ENCODE measurements around the gene MRTFA.

The MRTFA gene

DNA sequence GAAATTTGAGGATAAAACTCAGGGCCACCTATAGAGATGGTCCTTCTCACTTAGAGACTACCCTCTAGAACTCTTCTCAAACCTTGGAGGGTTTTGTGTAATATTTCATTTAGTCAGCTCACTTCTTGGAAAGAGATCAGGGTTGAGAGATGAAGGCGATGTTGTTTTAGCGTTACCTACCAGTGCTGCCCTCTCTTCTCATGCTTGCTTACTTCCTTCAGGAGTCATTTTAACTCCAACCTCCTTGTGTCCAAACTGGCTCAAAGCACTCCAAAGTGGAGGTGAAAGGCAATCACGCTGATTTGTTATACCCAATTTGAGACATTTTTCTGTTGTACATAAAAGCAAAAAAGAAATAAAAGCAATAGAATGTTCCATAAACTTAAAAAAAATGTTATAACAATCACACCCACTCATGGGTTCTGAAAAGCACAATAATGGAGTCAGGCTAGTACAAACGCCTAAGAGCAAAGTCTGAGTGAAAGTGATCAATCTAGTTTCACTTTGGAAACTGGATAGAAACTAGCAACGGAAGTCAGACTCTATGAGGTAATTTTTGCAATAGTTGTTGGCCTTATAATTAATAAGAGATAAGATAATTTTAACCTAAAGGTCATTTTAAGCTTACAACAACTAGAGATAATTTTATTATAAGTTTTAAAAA is 117.1 kb downstream of the MRTFA start:
- Histone ChIP-seq H3K27me3 (replicated peaks; ENCODE audit: control insufficient read depth, insufficient read depth, low read length) (no peaks in the 10 kb centered on the region), H3K4me3 (replicated peaks; ENCODE audit: low read depth, low read length) (no peak overlapping the region), H3K36me3 (ENCODE audit: control insufficient read depth, insufficient read depth, low read length) (no peaks in the 10 kb centered on the region; the same call in 1 of the 2 replicates)
- TF ChIP-seq, protein P1, sequence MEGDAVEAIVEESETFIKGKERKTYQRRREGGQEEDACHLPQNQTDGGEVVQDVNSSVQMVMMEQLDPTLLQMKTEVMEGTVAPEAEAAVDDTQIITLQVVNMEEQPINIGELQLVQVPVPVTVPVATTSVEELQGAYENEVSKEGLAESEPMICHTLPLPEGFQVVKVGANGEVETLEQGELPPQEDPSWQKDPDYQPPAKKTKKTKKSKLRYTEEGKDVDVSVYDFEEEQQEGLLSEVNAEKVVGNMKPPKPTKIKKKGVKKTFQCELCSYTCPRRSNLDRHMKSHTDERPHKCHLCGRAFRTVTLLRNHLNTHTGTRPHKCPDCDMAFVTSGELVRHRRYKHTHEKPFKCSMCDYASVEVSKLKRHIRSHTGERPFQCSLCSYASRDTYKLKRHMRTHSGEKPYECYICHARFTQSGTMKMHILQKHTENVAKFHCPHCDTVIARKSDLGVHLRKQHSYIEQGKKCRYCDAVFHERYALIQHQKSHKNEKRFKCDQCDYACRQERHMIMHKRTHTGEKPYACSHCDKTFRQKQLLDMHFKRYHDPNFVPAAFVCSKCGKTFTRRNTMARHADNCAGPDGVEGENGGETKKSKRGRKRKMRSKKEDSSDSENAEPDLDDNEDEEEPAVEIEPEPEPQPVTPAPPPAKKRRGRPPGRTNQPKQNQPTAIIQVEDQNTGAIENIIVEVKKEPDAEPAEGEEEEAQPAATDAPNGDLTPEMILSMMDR (IDR thresholded peaks at IDR 0.05; ENCODE audit: insufficient read depth, low read length, poor library complexity, severe bottlenecking): no peak
- DNase-seq (ENCODE audit: extremely low read depth, insufficient read length): peak; percentile 55

DNA sequence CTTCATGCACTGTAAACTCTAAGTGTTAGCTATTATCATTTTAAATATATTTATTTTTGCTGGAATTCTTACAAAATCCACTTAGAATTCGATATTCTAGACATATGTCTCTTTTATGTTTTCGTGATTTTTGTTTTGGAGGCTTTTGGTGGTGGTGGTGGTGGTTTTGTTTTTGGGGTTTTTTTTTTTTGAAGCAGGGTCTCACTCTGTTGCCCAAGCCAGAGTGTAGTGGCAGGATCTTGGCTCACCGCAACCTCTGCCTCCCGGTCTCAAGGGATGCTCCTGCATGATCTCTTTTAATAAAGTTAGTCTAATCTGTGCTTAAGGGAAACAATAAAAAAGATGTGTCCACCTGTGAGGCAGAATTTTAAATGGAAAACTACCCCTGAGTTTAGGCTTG is 117.7 kb downstream of the MRTFA start:
- no peaks in the 10 kb centered on the region; the same call in 1 of the 2 replicates for H3K36me3 ChIP-seq (ENCODE audit: control insufficient read depth, insufficient read depth, low read length)
- no peak for DNase-seq (ENCODE audit: extremely low read depth, insufficient read length)
- H3K27me3 ChIP-seq (replicated peaks; ENCODE audit: control insufficient read depth, insufficient read depth, low read length): no peaks in the 10 kb centered on the region
- no peak overlapping the region for H3K4me3 ChIP-seq (replicated peaks; ENCODE audit: low read depth, low read length)
- TF ChIP-seq, protein P1 (IDR thresholded peaks at IDR 0.05; ENCODE audit: insufficient read depth, low read length, poor library complexity, severe bottlenecking): no peak

DNA sequence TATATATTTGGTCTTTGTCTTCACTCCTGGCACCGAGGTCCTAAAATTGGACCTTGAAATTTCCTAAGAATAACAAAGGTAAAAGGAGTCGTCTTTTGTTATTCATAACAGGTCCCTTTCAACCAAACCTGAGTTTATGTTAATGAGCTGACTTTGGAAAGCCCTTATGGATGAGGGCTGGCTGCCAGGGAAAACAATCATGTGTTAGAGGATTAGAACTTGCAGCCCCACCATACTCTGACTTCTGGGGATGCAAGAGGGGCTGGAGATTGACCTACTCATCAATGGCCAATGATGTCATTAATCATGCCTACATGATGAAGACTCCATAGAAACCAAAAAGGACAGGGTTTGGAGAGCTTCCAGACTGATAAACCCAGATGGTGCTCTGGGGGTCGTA is 118.9 kb downstream of the MRTFA start:
- H3K36me3 ChIP-seq (ENCODE audit: control insufficient read depth, insufficient read depth, low read length): no peaks in the 10 kb centered on the region; the same call in 1 of the 2 replicates
- TF ChIP-seq, protein P1 (IDR thresholded peaks at IDR 0.05; ENCODE audit: insufficient read depth, low read length, poor library complexity, severe bottlenecking): no peak
- H3K27me3 ChIP-seq (replicated peaks; ENCODE audit: control insufficient read depth, insufficient read depth, low read length): no peaks in the 10 kb centered on the region
- DNase-seq (ENCODE audit: extremely low read depth, insufficient read length): no peak
- H3K4me3 ChIP-seq (replicated peaks; ENCODE audit: low read depth, low read length): no peak overlapping the region

DNA sequence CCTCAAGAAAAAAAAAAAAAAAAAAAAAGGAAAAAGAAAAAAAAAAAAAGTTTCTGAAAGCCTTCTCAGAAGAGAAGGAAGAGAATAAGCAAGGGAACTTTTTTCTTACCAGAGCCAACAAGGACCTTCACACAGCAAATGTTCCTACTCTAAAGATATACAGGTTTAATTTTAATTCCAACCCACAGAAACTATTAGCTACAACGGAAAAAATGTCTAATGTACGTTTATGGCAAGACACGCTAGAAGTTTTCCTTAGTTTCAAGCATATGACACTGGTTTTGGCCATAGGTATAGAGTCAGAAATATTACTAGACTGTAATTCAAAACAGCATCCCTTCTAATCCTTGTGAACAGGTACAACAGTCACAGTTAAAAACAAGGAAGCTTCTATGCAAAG is 120.1 kb downstream of the MRTFA start:
- TF ChIP-seq, protein P1 (IDR thresholded peaks at IDR 0.05; ENCODE audit: insufficient read depth, low read length, poor library complexity, severe bottlenecking): no peak
- no peak overlapping the region for H3K4me3 ChIP-seq (replicated peaks; ENCODE audit: low read depth, low read length)
- no peaks in the 10 kb centered on the region for H3K27me3 ChIP-seq (replicated peaks; ENCODE audit: control insufficient read depth, insufficient read depth, low read length)
- H3K36me3 ChIP-seq (ENCODE audit: control insufficient read depth, insufficient read depth, low read length): no peaks in the 10 kb centered on the region; the same call in 1 of the 2 replicates
- DNase-seq (ENCODE audit: extremely low read depth, insufficient read length): no peak

DNA sequence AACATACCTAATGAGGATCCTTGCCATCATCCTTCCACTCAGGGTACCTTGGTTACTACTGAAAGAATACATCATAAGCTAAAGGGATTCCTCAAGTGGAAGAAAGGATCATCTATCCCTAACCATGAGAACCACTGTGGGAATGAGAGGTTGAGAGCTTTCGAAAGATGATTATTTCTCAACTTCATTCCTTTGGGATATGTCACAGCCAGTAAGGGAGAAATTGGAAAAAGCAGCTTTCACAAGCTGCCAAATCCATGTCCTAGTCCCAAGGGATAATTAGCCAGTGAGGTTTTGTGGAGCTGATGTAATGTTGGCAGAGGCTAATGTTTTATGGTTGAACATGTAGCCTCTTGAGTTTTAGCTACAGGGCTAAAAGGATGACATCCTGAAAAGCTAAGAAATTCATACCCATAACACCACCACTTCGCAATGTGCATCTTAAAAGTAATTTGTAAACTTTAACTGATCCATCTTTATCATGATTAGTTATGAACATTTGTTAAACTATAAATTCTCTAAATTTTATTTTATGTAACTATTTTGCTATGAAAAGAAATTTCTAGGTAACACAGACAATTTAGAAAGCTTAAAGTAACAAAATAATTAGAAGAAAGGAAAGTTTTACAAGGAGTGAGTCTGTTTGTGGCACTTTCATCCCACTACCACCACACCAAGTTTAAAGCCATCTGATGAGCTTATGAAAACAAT is 123.9 kb downstream of the MRTFA start:
- TF ChIP-seq, protein P1 (IDR thresholded peaks at IDR 0.05; ENCODE audit: insufficient read depth, low read length, poor library complexity, severe bottlenecking): no peak
- Histone ChIP-seq H3K27me3 (replicated peaks; ENCODE audit: control insufficient read depth, insufficient read depth, low read length) (no peaks in the 10 kb centered on the region), H3K4me3 (replicated peaks; ENCODE audit: low read depth, low read length) (no peak overlapping the region), H3K36me3 (ENCODE audit: control insufficient read depth, insufficient read depth, low read length) (no peaks in the 10 kb centered on the region; the same call in 1 of the 2 replicates)
- no peak for DNase-seq (ENCODE audit: extremely low read depth, insufficient read length)

All from GM06990 (cell line).